Pancreas (tissue), 10 donors: ENCODE measurements around the gene LCE1D. TPM values are rescaled to one million over a fixed set of nuclear protein-coding genes. Genes with fewer than 3 reads are reported as not detected.

ENCODE experiments used
- ATAC-seq, 4 donors: fragments of 200-7000 bp; cut with Tn5 transposase; one replicate each; pipeline versions ENCODE4 v1.8.0 to v1.9.1; 2020; ENCODE audit warnings: mild to moderate bottlenecking in 4 of 4, moderate library complexity in 4 of 4
- DNase-seq, 6 donors: peaks; one replicate each; pipeline ENCODE4 v3.0.0-alpha.2; 2020
- FAIRE-seq: peaks from 2 replicates; lab custom pipeline; 2012; peaks lifted over from hg19 to GRCh38; lab: Jason Lieb, UNC
- H3K27ac ChIP-seq, 4 donors: fragments of 200-600 bp; sonication (generic); 1 replicate in 3 of 4; 2 replicates in 1 of 4; pipeline versions ENCODE4 v1.5.0 to v1.8.0; 2020
- H3K27me3 ChIP-seq, 4 donors: fragments of 200-600 bp; one replicate each; pipeline ENCODE4 v1.8.0; 2021
- H3K36me3 ChIP-seq, 3 donors: fragments of 200-600 bp; sonication (generic) in 1 of 3; one replicate each; pipeline versions ENCODE4 v1.5.0 to v1.8.0; 2020 to 2021
- H3K4me1 ChIP-seq, 3 donors: fragments of 200-600 bp; one replicate each; pipeline ENCODE4 v1.8.0; 2021
- H3K4me3 ChIP-seq, 4 donors: fragments of 200-600 bp; sonication (generic) in 2 of 4; one replicate each; pipeline versions ENCODE4 v1.5.0 to v1.8.0; 2020 to 2021
- H3K9me3 ChIP-seq, 4 donors: fragments of 200-600 bp; one replicate each; pipeline ENCODE4 v1.8.0; 2021
- CTCF ChIP-seq, 4 donors: fragments of 200-600 bp; sonication (generic) in 3 of 4; IDR thresholded peaks; one replicate each; pipeline versions ENCODE4 v1.5.0 to v1.8.0; 2021; ENCODE audit warnings: antibody characterized with exemption in 4 of 4
- WGBS, 2 donors: extraction: QIAGEN DNeasy Blood & Tissue Kit; methylation state at CpG; one replicate each; pipeline ENCODE4 v1.1.7; 2013; 5-methylcytosine and 5-hydroxymethylcytosine counted together
- intact Hi-C, 3 donors: fragments of 100-400 bp; cut with DNase I; formaldehyde crosslinking; loops; one replicate each; pipeline versions ENCODE4 v1.11.1 to v1.14.2; 2022
- polyA plus RNA-seq, 2 donors: library from polyadenylated mRNA; stranded (reverse); fragments of 200-250 nt; gene quantifications; one replicate each; pipeline ENCODE4 v1.2.3, GENCODE V29; 2013
- total RNA-seq, 6 donors: library from RNA; stranded (reverse); fragmentation: NEBNext Ultra II Directional in 4 of 6; extraction: Animal tissue kit (Norgen Biotek cat#: 25700) in 4 of 6; gene quantifications; one replicate each; pipeline versions ENCODE4 v1.2.1 to v1.2.4, GENCODE V29; 2021 to 2023
- donor health status: healthy with polysubstance abuse.
- donor health status: DM: no; HTN: no; CAD: no; lungs with moderate emphysema.
- donor health status: DM: no; HTN: no; CAD: no.
- donor health status: control.
- donor health status: control.
- donor health status: Bipolar disorder and iron deficiency.
- donor health status: DM: yes; HTN: yes; CAD: no.
- donor health status: DM: no; HTN: no; CAD: no.
- donor health status: DM: no; HTN: no; CAD: no.
- donor health status: DM: yes; HTN: yes; CAD: no.

LCE1D gene
- total and polyA plus RNA-seq, 8 donors = not detected

GRCh38 chr1:152776361-152776760 is 20.2 kb upstream of the LCE1D start:
- ATAC-seq = no peak
- Histone ChIP-seq H3K27me3 (peaks cover 0 to 8% (median 0%) of the 10 kb centered on the region in 4 donors), H3K9me3 (no peaks in the 10 kb centered on the region), H3K4me1 (no peaks in the 10 kb centered on the region), H3K36me3 (no peaks in the 10 kb centered on the region), H3K4me3 (no peak overlapping the region), H3K27ac (no peak overlapping the region)
- intact Hi-C loops = no loop called here
- 64 to 75% methylated on average over 11 of the region's 11 CpGs for WGBS, 2 donors
- no peak for TF ChIP-seq CTCF (IDR thresholded peaks at IDR 0.05)
- no peak for FAIRE-seq
- no peak for DNase-seq

GRCh38 chr1:152777510-152778137 is 18.9 kb upstream of the LCE1D start:
- Histone ChIP-seq H3K4me3 (no peak overlapping the region), H3K4me1 (no peaks in the 10 kb centered on the region), H3K9me3 (no peaks in the 10 kb centered on the region), H3K36me3 (no peaks in the 10 kb centered on the region), H3K27me3 (peaks cover 0 to 8% (median 0%) of the 10 kb centered on the region in 4 donors), H3K27ac (no peak overlapping the region)
- ATAC-seq (no peak), FAIRE-seq (no peak), DNase-seq (no peak)
- WGBS, 2 donors = 44 to 47% methylated on average over 4 of the region's 4 CpGs
- no peak for TF ChIP-seq CTCF (IDR thresholded peaks at IDR 0.05)
- intact Hi-C loops = no loop called here

- Histone ChIP-seq H3K4me3 (no peak overlapping the region), H3K36me3 (no peaks in the 10 kb centered on the region), H3K9me3 (no peaks in the 10 kb centered on the region), H3K27me3 (peaks cover 0 to 8% (median 0%) of the 10 kb centered on the region in 4 donors), H3K27ac (no peak overlapping the region), H3K4me1 (no peaks in the 10 kb centered on the region)
- ATAC-seq = no peak
- no peak for DNase-seq
- 32 to 45% methylated on average over 2 of the region's 2 CpGs for WGBS, 2 donors
- intact Hi-C loops = no loop called here
- no peak for TF ChIP-seq CTCF (IDR thresholded peaks at IDR 0.05)
- no peak for FAIRE-seq
Observed at GRCh38 chr1:152783095-152783494, 13.4 kb upstream of the LCE1D start.

- WGBS, 2 donors = 33 to 50% methylated on average over 2 of the region's 2 CpGs
- no peak for ATAC-seq
- no peaks in the 10 kb centered on the region for H3K4me1 ChIP-seq
- FAIRE-seq = no peak
- intact Hi-C loops = no loop called here
- no peak for DNase-seq
- H3K4me3 ChIP-seq = no peak within 1 kb of the TSS
- H3K9me3 ChIP-seq = no peaks in the 10 kb centered on the region
- no peak within 1 kb of the TSS for H3K27ac ChIP-seq
- TF ChIP-seq CTCF (IDR thresholded peaks at IDR 0.05) = no peak
- no peaks in the 10 kb centered on the region for H3K27me3 ChIP-seq
- no peaks in the 10 kb centered on the region for H3K36me3 ChIP-seq
Observed at GRCh38 chr1:152786077-152786476, 10.4 kb upstream of the LCE1D start, which contains the start of gene LCE1E. TSS of gene LCE1E (plus strand) at chr1:152786257. CDS start at chr1:152787300, 1,043 bp downstream.

GRCh38 chr1:152795686-152796085 is 835 bp upstream of the LCE1D start:
- H3K27me3 ChIP-seq = peaks cover 0 to 3% (median 0%) of the 10 kb centered on the region in 4 donors
- no peaks in the 10 kb centered on the region for H3K36me3 ChIP-seq
- WGBS, 2 donors = 30 to 41% methylated on average over 4 of the region's 4 CpGs
- no peaks in the 10 kb centered on the region for H3K9me3 ChIP-seq
- TF ChIP-seq CTCF (IDR thresholded peaks at IDR 0.05) = no peak
- DNase-seq (no peak), FAIRE-seq (no peak), ATAC-seq (no peak)
- no peaks in the 10 kb centered on the region for H3K4me1 ChIP-seq
- intact Hi-C loops = no loop called here
- no peak overlapping the region for H3K4me3 ChIP-seq
- H3K27ac ChIP-seq = no peak overlapping the region
